GM19452 (cell line): ENCODE measurements around the gene FKBP5.
"Not testable (repeated sequence)": the region's sequence is repeated elsewhere in the genome, so short reads cannot be mapped to it uniquely, and the experiment has no call there.

Experiments used
- ATAC-seq: cut with Tn5 transposase; IDR thresholded peaks from one replicate; pipeline ENCODE4 v1.9.1; 2021; ENCODE audit not compliant: unreplicated experiment

FKBP5 gene

DNA sequence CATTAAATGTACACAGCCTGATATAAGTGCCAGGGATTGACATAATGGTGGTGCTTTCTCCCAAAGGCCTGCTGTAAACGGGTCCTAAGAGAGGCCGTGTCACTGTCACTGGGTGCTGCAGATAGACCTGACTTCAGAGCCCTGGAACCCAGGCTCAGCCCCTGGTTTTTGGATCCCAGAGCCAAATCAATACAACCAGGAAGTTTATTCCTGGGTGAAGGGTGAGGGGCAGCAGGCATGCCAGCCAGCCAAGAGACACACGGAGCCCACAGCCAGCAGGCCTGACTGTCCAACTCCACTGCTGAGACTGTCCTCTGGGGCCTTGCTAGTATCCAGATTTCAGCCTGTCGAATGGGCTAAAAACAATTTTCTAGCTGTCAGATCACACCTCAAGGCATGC is 35.3 kb upstream of the FKBP5 start:
- no peak for ATAC-seq

DNA sequence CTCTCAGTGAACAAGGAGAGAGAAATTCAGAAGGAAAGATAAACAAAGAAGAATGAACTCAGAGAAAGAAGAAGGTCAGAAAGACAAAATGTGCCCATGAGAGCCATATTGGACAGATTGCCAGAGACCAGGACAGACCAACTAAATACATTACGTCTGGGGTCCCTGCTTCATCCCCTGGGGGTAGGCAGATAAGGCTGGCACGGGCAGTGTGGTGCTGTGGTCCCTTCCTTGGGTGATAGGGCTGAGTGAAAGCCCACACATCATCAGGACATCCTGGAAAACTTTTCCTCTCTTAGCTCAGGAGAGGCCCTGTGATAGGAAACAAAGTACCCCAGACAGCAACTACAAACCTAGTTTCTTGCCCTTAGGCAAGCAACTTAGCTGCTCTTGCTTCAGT is 34.9 kb upstream of the FKBP5 start:
- ATAC-seq: no peak

GRCh38 chr6:35722121-35722761 is 33.5 kb upstream of the FKBP5 start:
- ATAC-seq: no peak

GRCh38 chr6:35719830-35720733 is 31.4 kb upstream of the FKBP5 start:
- peak; percentile 66 for ATAC-seq

GRCh38 chr6:35719404-35719829 is 30.7 kb upstream of the FKBP5 start:
- ATAC-seq: peak; percentile 42

DNA sequence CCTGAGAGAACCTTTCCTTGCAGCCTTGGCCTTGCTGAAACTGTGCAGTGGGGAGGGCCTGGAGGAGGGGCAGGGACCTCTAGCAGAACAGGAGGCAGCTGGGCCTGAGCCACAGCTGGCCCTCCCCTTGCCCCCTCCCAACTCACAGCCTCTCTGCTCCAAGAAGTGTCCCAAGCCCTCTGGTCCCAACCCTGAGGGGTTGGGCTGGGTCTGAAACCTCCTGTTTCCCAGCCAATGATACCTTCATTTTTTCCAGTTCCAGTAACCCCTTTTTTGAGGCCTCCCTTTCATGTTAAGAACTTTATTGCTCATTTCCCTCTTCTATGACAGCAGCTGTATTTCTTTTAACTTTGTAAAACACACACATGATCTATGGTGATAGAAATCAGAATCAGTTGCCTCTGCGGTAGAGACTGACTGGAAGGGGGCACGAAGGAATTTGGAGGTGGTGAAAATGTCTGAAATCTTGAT is 30.2 kb upstream of the FKBP5 start:
- ATAC-seq: no peak

DNA sequence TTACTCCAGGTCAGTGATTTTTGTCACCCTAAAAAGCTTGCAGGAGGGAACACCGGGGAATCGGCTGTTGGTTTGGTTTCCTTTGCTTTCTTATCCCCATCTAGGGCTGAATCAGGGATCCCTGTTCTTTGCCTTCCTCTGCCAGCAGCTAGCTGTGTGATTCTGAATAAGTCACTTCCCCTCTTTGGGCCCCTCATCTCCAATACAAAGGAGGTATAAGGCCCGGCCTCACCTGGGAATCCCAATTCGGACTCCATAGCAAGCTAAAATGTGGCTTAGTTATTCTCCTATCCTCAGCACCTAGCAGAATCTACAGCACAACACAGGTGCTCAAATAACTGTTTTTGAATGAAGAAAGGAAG is 29.6 kb upstream of the FKBP5 start:
- ATAC-seq: no peak

GRCh38 chr6:35717449-35718374 is 29.0 kb upstream of the FKBP5 start:
- ATAC-seq: no peak

GRCh38 chr6:35716798-35717197 is 28.1 kb upstream of the FKBP5 start:
- no peak for ATAC-seq

GRCh38 chr6:35713006-35713767 is 24.5 kb upstream of the FKBP5 start:
- ATAC-seq: no peak

GRCh38 chr6:35711731-35712130 is 23.0 kb upstream of the FKBP5 start:
- no peak for ATAC-seq

- ATAC-seq: no peak
These were observed 21.6 kb upstream of the FKBP5 start for GRCh38 chr6:35710241-35710847.

GRCh38 chr6:35708585-35708984 is 19.9 kb upstream of the FKBP5 start:
- no peak for ATAC-seq

DNA sequence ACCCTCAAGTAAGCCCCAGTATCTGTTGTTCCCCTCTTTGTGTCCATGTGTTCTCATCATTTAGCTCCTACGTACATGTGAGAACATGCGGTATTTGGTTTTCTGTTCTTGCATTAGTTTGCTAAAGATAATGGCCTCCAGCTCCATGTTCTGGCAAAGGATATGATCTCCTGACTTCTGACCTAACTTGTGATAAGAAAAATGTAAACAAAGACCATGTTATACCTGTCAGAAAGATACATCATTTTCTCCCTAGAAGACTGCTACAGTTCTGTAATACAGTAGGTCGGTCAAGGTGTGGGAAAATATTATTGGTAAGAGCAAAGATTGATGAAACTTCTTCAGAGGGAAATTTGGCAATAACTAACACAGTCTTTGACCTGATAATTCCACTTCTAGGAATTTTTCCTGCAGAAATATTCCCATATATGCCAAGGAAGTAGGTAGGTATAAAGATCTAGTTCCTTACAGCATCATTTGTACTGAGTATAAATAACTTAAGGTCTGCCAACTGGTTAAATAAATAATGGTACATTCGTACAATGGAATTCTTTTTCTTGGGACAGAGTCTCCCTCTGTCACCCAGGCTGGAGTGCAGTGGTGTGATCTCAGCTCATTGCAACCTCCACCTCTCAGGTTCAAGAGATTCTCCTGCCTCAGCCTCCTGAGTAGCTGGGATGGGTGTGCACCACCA is 19.1 kb upstream of the FKBP5 start:
- ATAC-seq: no peak

DNA sequence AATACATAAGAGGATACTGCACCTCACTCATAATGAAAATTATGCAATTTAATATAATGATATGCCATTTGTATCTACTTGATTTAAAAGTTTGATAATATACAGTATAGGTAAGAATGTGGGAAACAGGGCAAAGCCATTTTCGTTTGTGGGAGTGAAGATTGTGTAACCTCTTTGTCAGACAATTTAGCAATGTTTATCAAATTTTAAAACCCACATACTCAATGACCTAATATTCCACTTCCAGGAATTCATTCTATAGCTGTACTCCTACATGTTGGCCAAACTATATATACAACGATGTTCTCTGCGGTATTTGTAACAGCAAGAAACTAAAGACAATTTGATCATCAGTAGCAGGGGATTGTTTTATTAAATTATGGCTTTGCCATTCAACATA is 17.8 kb upstream of the FKBP5 start:
- ATAC-seq: no peak

DNA sequence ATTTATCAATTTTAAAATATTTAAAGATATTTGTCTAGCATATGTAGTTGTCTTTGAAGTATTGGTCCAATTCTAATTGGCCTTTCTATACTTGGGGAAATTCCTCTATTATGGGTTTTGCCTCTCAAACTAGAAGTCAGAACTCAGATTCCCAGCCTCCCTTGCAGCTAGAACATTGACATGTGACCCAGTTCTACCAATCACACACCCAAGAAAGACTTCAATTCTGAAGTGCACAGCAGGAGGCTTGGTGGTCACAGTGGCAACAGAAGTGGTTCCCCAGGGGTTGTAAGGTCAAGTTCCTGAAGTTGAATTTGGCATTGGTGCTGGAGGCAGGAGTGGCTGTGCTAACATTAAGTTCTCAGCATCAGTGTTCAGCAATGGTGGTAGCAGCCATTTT is 14.8 kb upstream of the FKBP5 start:
- ATAC-seq: no peak

- no peak for ATAC-seq
These were observed 10.1 kb upstream of the FKBP5 start for GRCh38 chr6:35698858-35699257.

DNA sequence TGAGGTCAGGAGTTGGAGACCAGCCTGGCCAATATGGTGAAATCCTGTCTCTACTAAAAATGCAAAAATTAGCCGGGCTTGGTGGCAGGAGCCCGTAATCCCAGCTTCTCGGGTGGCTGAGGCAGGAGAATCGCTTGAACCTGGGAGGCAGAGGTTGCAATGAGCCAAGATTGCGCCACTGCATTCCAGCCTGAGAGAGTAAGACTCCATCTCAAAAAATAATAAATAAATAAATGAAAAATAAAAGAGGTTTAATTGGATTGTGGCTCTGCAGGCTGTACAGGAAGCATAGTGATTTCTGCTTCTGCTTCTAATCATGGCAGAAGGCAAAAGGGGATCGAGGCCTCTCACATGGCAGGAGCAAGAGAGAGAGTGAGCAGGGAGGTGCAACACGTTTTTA is 9.7 kb upstream of the FKBP5 start:
- not testable (repeated sequence) for ATAC-seq

- no peak for ATAC-seq
These were observed 5.7 kb upstream of the FKBP5 start for GRCh38 chr6:35694462-35694861.
